SK-N-SH (cell line): ENCODE measurements around the gene C3orf70. TPM values are rescaled to one million over a fixed set of nuclear protein-coding genes. Genes with fewer than 3 reads are reported as not detected.

Source experiments
- CTCF ChIA-PET: fragments of 300-600, 350-600 bp; formaldehyde crosslinking; extraction: SDS; loops from one replicate; lab custom pipeline; 2021; lab: Yijun Ruan, JAX
- POLR2A ChIA-PET: fragments of 350-600 bp; sonication (Branson Sonifier 250); formaldehyde crosslinking; extraction: SDS; loops from one replicate; lab custom pipeline; 2020; ENCODE audit warnings: antibody characterized with exemption, inconsistent platforms; lab: Yijun Ruan, JAX
- DNase-seq: peaks from one replicate; pipeline ENCODE4 v3.0.0; 2012
- H2AFZ ChIP-seq: fragments of 200-600 bp; sonication (generic); 2 replicates; pipeline ENCODE4 v1.8.1; 2016; ENCODE audit warnings: antibody characterized with exemption, mild to moderate bottlenecking, low read depth
- H3F3A ChIP-seq: fragments of 200-600 bp; sonication (generic); replicated peaks from 2 replicates; pipeline ENCODE3; 2016; ENCODE audit warnings: antibody characterized with exemption, mild to moderate bottlenecking; ENCODE audit not compliant: insufficient read depth
- H3K27ac ChIP-seq, 2 experiments: fragments of 200-500 bp in 1 of 2; fragments of 200-600 bp in 1 of 2; sonication (Bioruptor generic) in 1 of 2; sonication (generic), shearing (Covaris generic) in 1 of 2; 2 replicates each; pipeline versions ENCODE4 v1.5.1 to v1.6.1; 2014 to 2016; ENCODE audit warnings: low read depth in 2 of 2, inconsistent platforms in 1 of 2, low read length in 1 of 2, mild to moderate bottlenecking in 1 of 2, mixed read lengths in 1 of 2
- H3K27me3 ChIP-seq: fragments of 200-600 bp; sonication (generic), shearing (Covaris generic); 2 replicates; pipeline ENCODE4 v1.6.1; 2016; ENCODE audit warnings: mixed run types; ENCODE audit not compliant: insufficient read depth
- H3K36me3 ChIP-seq, 2 experiments: fragments of 200-500 bp in 1 of 2; fragments of 200-600 bp in 1 of 2; sonication (Bioruptor generic) in 1 of 2; sonication (generic) in 1 of 2; replicated peaks in 1 of 2; 2 replicates each; pipeline versions ENCODE3 to v1.5.1; 2014 to 2016; ENCODE audit warnings: low read length in 1 of 2, mild to moderate bottlenecking in 1 of 2; ENCODE audit not compliant: insufficient read depth in 2 of 2, control insufficient read depth in 1 of 2
- H3K4me1 ChIP-seq, 2 experiments: fragments of 200-500 bp in 1 of 2; fragments of 200-600 bp in 1 of 2; sonication (Bioruptor generic) in 1 of 2; sonication (generic), shearing (Covaris generic) in 1 of 2; 2 replicates each; pipeline versions ENCODE4 v1.5.1 to v1.6.1; 2014 to 2016; ENCODE audit warnings: low read depth in 1 of 2, low read length in 1 of 2, mixed run types in 1 of 2; ENCODE audit not compliant: insufficient read depth in 2 of 2, control insufficient read depth in 1 of 2
- H3K4me2 ChIP-seq: fragments of 200-600 bp; sonication (generic), shearing (Covaris generic); 2 replicates; pipeline ENCODE4 v1.6.1; 2017; ENCODE audit warnings: mixed run types
- H3K4me3 ChIP-seq, 2 experiments: fragments of 200-500 bp in 1 of 2; fragments of 200-600 bp in 1 of 2; sonication (Bioruptor generic) in 1 of 2; sonication (generic), shearing (Covaris generic) in 1 of 2; 2 replicates each; pipeline versions ENCODE4 v1.5.1 to v1.8.1; 2014 to 2016; ENCODE audit warnings: low read depth in 2 of 2, inconsistent platforms in 1 of 2, low read length in 1 of 2, mild to moderate bottlenecking in 1 of 2, mixed read lengths in 1 of 2, moderate library complexity in 1 of 2
- H3K79me2 ChIP-seq: fragments of 200-600 bp; sonication (generic); 2 replicates; pipeline ENCODE4 v1.8.1; 2017; ENCODE audit warnings: mild to moderate bottlenecking; ENCODE audit not compliant: insufficient read depth
- H3K9ac ChIP-seq: fragments of 200-600 bp; sonication (generic); 2 replicates; pipeline ENCODE4 v1.6.1; 2017; ENCODE audit warnings: mixed run types
- H3K9me2 ChIP-seq: fragments of 200-600 bp; sonication (generic); 2 replicates; pipeline ENCODE4 v1.6.1; 2017; ENCODE audit warnings: mixed run types
- H3K9me3 ChIP-seq: fragments of 200-600 bp; sonication (generic); 2 replicates; pipeline ENCODE4 v1.6.1; 2017; ENCODE audit warnings: mixed run types, mild to moderate bottlenecking, moderate library complexity
- H4K20me1 ChIP-seq: fragments of 200-600 bp; sonication (generic); 2 replicates; pipeline ENCODE4 v1.6.1; 2017; ENCODE audit warnings: mild to moderate bottlenecking, mixed run types; ENCODE audit not compliant: insufficient read depth
- CTCF ChIP-seq: fragments of 200-600 bp; sonication (generic); IDR thresholded peaks from 2 replicates; pipeline ENCODE4 v1.6.1; 2017; ENCODE audit warnings: antibody characterized with exemption, mild to moderate bottlenecking, moderate library complexity
- ELF1 ChIP-seq: IDR thresholded peaks from 2 replicates; pipeline ENCODE4 v1.4.0; 2012
- EP300 ChIP-seq, 2 experiments: IDR thresholded peaks; 2 replicates each; pipeline versions ENCODE4 v1.4.0 to v1.6.1; 2012; ENCODE audit warnings: borderline replicate concordance in 1 of 2, low read depth in 1 of 2, low read length in 1 of 2
- EZH2phosphoT487 ChIP-seq: fragments of 200-600 bp; sonication (generic); IDR thresholded peaks from 2 replicates; pipeline ENCODE4 v1.6.1; 2017; ENCODE audit warnings: low read depth, mixed run types, mild to moderate bottlenecking, antibody characterized with exemption, moderate library complexity, borderline replicate concordance
- FOSL2 ChIP-seq: IDR thresholded peaks from 2 replicates; pipeline ENCODE4 v1.4.0; 2012; ENCODE audit warnings: low read depth, mild to moderate bottlenecking, moderate library complexity, borderline replicate concordance
- GABPA ChIP-seq: IDR thresholded peaks from 2 replicates; pipeline ENCODE4 v1.4.0; 2012; ENCODE audit warnings: low read depth, mild to moderate bottlenecking
- GATA2 ChIP-seq: sonication (generic); formaldehyde crosslinking; IDR thresholded peaks from 2 replicates; pipeline ENCODE4 v1.5.0; 2020; ENCODE audit warnings: mild to moderate bottlenecking, missing genetic modification reagents
- JUND ChIP-seq: IDR thresholded peaks from 2 replicates; pipeline ENCODE4 v1.4.0; 2012
- MEF2A ChIP-seq: IDR thresholded peaks from 2 replicates; pipeline ENCODE4 v1.4.0; 2012; ENCODE audit warnings: low read depth, borderline replicate concordance
- NFIC ChIP-seq: IDR thresholded peaks from 2 replicates; pipeline ENCODE4 v1.4.0; 2012; ENCODE audit warnings: borderline replicate concordance
- NRF1 ChIP-seq: IDR thresholded peaks from 2 replicates; pipeline ENCODE4 v1.6.1; 2012; ENCODE audit warnings: low read depth, mild to moderate bottlenecking, low read length
- PBX3 ChIP-seq: IDR thresholded peaks from 2 replicates; pipeline ENCODE4; 2012
- POLR2AphosphoS5 ChIP-seq: IDR thresholded peaks from 2 replicates; pipeline ENCODE4 v1.6.1; 2012; ENCODE audit warnings: low read depth, low read length
- RCOR1 ChIP-seq: fragments of 150-350 bp; IDR thresholded peaks from 2 replicates; pipeline ENCODE4 v1.6.1; 2017; ENCODE audit warnings: antibody characterized with exemption, low read length
- RFX5 ChIP-seq: IDR thresholded peaks from 2 replicates; pipeline ENCODE4 v1.6.1; 2012; ENCODE audit warnings: mild to moderate bottlenecking, improper control_type of control experiment, low read length
- RXRA ChIP-seq: IDR thresholded peaks from 2 replicates; pipeline ENCODE4 v1.4.0; 2012; ENCODE audit warnings: low read depth, mild to moderate bottlenecking, borderline replicate concordance
- TCF12 ChIP-seq: IDR thresholded peaks from 2 replicates; pipeline ENCODE4 v1.4.0; 2012
- TEAD4 ChIP-seq: IDR thresholded peaks from 2 replicates; pipeline ENCODE4 v1.4.0; 2012; ENCODE audit warnings: mild to moderate bottlenecking, borderline replicate concordance; ENCODE audit not compliant: insufficient read depth
- YY1 ChIP-seq: IDR thresholded peaks from 2 replicates; pipeline ENCODE4 v1.4.0; 2012; ENCODE audit warnings: low read depth, mild to moderate bottlenecking
- ZBTB33 ChIP-seq: IDR thresholded peaks from 2 replicates; pipeline ENCODE4 v1.4.0; 2012; ENCODE audit warnings: low read depth, borderline replicate concordance
- WGBS: methylation state at CpG from one replicate; pipeline ENCODE4 v1.1.6; 2017; ENCODE audit warnings: low lambda C conversion rate; 5-methylcytosine and 5-hydroxymethylcytosine counted together
- polyA plus RNA-seq, 3 experiments: library from polyadenylated mRNA; depleted of rRNA; stranded (reverse); fragments of >200 nt; gene quantifications; 2 replicates each; pipeline ENCODE4 v1.2.3, GENCODE V29; 2012

Gene C3orf70
- polyA plus RNA-seq, 1 of the 3 experiments (the other 2 are of a cell fraction) = under 0.01 TPM

- ChIA-PET POLR2A (no interaction called here), CTCF (no interaction called here)
- DNase-seq = no peak
- no peak overlapping the region for H3K4me3 ChIP-seq
- H2AFZ ChIP-seq = no peak overlapping the region
- no peaks in the 10 kb centered on the region for H3K9me2 ChIP-seq
- H3K36me3 ChIP-seq = no peaks in the 10 kb centered on the region
- H3K4me1 ChIP-seq = peaks cover 0 to 6% of the 10 kb centered on the region in 2 experiments; a peak in 1 of 4 replicates
- no peaks in the 10 kb centered on the region for H3K9me3 ChIP-seq
- H3K79me2 ChIP-seq = no peaks in the 10 kb centered on the region
- H3K4me2 ChIP-seq = no peak overlapping the region
- no peak for TF ChIP-seq CTCF
- TF ChIP-seq EP300 (IDR thresholded peaks at IDR 0.05; ENCODE audit: borderline replicate concordance in 1 of 2, low read depth in 1 of 2, low read length in 1 of 2) = no peak
- TF ChIP-seq TCF12 = no peak
- TF ChIP-seq NFIC = no peak
- no peak for TF ChIP-seq ZBTB33
- no peak for TF ChIP-seq NRF1
- no peak for TF ChIP-seq RFX5
- TF ChIP-seq RXRA = no peak
- TF ChIP-seq FOSL2 = no peak
- no peak for TF ChIP-seq PBX3
- no peak for TF ChIP-seq GABPA
- peaks cover 36% of the 10 kb centered on the region for H3K27me3 ChIP-seq
- H3K27ac ChIP-seq = no peak overlapping the region
- H3F3A ChIP-seq = no peaks in the 10 kb centered on the region
- WGBS = 41% methylated on average over 1 of the region's 1 CpG
- H4K20me1 ChIP-seq = no peaks in the 10 kb centered on the region
- H3K9ac ChIP-seq = no peak overlapping the region
Observed at GRCh38 chr3:185150561-185150960, 2.3 kb downstream of the C3orf70 start.

GRCh38 chr3:185149591-185149990 lies 3.3 kb downstream of the C3orf70 start:
- no peaks in the 10 kb centered on the region for H3K9me2 ChIP-seq
- no peaks in the 10 kb centered on the region for H3K9me3 ChIP-seq
- no peaks in the 10 kb centered on the region for H4K20me1 ChIP-seq
- ChIA-PET POLR2A (no interaction called here), CTCF (no interaction called here)
- H3K4me3 ChIP-seq = no peak overlapping the region
- no peak overlapping the region for H3K27ac ChIP-seq
- no peak overlapping the region for H2AFZ ChIP-seq
- no peak overlapping the region for H3K9ac ChIP-seq
- no peaks in the 10 kb centered on the region for H3K36me3 ChIP-seq
- DNase-seq = no peak
- no peaks in the 10 kb centered on the region for H3F3A ChIP-seq
- H3K4me2 ChIP-seq = no peak overlapping the region
- H3K79me2 ChIP-seq = no peaks in the 10 kb centered on the region
- 60% methylated on average over 3 of the region's 3 CpGs for WGBS
- H3K27me3 ChIP-seq = peaks cover 36% of the 10 kb centered on the region
- peaks cover 0 to 6% of the 10 kb centered on the region in 2 experiments; a peak in 1 of 4 replicates for H3K4me1 ChIP-seq
- no peak for TF ChIP-seq RCOR1
- TF ChIP-seq POLR2AphosphoS5 = no peak
- no peak for TF ChIP-seq NFIC
- no peak for TF ChIP-seq JUND
- TF ChIP-seq TEAD4 = no peak
- TF ChIP-seq ZBTB33 = no peak
- no peak for TF ChIP-seq CTCF
- TF ChIP-seq ELF1 = no peak
- TF ChIP-seq FOSL2 = no peak
- TF ChIP-seq YY1 = no peak
- TF ChIP-seq MEF2A = no peak
- no peak for TF ChIP-seq GATA2 (CRISPR knock-in tag)
- no peak for TF ChIP-seq RXRA
- no peak for TF ChIP-seq TCF12
- TF ChIP-seq EZH2phosphoT487 = no peak
- no peak for TF ChIP-seq RFX5
